DMS79 (cell line): ENCODE measurements around the gene PGA3.
A peak's percentile ranks its signal among the peaks of the same experiment; 100 is the strongest.
"Not testable (repeated sequence)": the region's sequence is repeated elsewhere in the genome, so short reads cannot be mapped to it uniquely, and the experiment has no call there.

ENCODE experiments used
- DNase-seq: peaks from one replicate; lab custom pipeline; 2025; lab: John Stamatoyannopoulos, UW

Gene PGA3

DNA sequence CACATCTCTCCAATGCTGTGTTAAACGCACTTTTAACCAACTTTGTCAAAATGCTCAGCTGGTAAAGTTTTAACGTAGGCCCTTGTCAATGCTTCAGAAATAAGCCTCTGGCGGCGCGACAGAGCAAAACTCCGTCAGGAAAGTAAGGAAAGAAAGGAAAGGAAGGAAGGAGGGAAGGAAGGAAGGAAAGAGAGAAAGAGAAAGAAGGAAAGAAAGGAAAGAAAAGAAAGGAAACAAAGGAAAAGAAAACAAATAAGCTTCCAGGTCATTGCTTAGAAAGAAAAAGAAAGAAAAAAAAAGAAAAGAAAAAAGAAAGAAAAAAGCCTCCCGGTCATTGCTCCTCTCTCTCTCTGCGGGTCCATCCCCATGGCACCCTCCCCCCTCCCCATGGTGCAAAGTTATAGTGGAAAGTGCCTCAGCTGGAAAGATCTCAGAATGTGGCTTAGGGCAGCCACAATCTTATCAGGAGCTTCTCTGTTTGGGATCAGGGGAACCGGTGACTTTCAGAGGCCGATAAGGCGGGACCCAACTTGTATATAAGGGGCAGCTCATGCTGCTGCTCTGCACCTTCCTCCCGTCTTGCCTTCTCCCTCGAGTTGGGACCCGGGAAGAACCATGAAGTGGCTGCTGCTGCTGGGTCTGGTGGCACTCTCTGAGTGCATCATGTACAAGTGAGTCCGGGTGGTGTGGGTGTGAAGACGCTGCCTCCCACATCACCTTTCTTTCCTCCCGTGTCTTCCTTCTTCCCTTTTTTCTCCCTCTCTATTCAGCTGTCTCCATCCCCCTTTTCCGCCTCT is at the start of gene PGA3:
Gene PGA3 (plus strand): TSS at position 566 of the 797 bp plus-strand sequence. CDS start 50 bp downstream, at position 616.
- not testable (repeated sequence) for DNase-seq

DNA sequence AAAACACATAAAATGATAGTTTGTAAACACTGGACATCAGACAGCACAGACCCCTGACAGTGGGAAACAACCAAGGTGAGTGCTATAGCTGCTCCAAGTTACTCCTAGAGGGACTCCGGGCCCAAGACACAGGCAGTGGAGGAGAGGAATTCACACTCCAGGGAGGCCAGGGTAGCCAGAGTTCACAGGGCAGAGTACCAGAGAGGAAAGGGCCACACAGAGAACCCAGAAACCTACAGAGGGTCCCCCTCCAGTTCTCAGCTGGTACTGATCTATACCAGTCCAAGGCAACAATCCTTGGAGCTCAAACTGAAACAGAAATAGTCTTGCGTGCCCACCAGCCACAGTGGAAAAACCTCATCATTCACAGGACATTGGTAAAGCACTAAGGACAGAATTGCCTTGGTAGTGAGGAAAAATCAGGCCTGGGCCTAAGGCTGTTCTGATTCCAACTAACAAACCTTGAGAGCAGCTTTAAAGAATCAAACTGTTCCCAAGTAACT is 49.7 kb upstream of the PGA3 start:
- no peak for DNase-seq

DNA sequence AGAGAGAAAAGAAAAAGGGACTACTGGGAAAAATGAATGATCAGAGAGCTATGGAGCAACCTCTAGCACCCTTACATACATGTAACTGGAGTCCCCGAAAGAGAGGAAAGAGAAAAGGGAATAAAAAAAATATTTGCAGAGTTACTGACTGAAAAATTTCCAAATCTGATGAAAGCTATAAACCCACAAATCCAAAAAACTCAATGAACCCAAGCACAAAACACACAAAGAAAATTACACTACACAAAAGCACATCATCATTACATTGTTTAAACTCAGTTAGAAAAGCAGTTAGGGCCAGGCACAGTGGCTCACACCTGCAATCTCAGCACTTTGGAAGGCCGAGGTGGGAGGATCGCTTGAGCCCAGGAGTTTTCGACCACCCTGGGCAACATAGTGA is 48.8 kb upstream of the PGA3 start:
- DNase-seq: no peak

DNA sequence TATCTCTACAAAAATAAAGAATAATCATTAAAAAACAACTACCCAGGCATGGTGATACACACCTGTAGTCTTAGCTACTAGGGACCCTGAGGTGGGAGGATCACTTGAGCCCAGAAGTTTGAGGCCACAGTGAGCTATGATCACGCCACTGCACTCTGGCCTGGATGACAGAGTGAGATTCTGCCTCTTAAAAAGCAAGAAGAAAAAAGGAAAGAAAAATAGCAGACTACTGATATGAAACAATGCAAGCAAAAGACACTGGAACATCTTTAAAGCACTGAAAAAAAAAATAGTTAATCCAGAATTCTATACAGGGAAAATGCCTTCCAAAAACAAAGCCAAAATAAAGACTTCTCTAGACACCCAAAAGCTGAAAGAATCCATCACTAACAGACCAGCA is 48.0 kb upstream of the PGA3 start:
- DNase-seq: no peak

DNA sequence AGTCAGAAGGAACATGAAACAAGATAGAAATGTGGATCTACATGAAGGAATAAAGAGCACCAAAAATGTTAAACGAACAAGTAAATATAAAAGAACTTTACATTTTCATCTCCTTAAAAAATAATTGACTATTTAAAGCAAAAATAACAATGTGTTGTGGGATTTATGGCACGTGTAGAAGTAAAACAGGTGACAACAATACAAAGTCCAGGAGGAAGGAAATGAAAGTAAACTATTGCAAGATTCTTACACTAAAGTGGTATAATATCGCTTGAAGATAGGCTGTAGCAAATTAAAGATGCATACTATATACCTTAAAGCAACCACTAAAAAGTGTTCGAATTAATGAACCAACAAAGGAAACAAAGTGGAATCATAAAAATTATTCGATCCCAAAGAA is 47.6 kb upstream of the PGA3 start:
- no peak for DNase-seq

DNA sequence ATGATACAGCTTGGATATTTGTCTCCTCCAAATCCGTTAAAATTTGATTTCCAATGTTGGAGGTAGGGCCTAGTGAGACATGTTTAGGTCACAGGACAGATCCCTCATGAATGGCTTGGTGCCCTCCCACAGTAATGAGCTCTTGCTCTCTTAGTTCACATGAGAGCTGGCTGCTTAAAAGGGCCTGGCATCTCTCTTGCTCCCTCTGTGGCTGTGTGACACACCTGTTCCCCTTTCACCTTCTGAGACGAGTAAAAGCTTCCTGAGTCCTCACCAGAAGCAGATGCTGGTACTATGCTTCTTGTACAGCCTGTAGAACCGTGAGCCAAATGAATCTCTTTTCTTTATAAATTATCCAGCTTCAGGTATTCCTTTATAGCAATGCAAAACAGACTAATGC is 45.6 kb upstream of the PGA3 start:
- DNase-seq: no peak

DNA sequence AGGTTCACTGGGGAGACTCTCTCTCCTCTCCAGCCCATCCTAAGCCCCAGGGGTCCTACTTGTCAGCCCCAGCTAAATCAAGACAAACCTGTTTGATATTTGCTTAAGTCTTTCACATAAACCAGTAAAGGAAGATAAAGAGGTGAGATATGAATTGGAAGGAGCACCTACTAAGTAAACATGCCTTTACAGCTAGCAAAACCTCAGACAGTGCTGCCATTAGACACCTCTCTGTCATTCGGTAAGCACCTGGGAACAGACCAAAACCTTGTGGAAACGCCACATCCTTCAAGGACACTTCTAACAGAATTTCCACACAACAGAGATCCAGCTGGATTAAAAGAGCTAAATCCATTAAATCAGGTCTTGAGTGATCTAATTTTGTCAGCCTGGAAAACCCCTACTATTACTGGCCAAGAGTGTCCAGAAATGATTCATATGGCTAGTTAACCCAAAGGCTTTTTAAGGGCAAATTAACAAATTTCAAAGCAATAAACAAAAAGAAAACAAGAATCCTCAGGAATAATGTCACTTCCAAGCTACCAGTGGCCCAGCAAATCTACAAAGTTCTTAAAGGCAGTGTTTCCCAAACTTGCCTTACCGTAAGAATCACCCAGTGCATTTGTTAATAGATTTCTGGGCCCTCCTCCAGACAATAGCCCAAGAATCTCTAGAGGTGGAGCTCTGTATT is 44.5 kb upstream of the PGA3 start:
- DNase-seq: peak; percentile 48

DNA sequence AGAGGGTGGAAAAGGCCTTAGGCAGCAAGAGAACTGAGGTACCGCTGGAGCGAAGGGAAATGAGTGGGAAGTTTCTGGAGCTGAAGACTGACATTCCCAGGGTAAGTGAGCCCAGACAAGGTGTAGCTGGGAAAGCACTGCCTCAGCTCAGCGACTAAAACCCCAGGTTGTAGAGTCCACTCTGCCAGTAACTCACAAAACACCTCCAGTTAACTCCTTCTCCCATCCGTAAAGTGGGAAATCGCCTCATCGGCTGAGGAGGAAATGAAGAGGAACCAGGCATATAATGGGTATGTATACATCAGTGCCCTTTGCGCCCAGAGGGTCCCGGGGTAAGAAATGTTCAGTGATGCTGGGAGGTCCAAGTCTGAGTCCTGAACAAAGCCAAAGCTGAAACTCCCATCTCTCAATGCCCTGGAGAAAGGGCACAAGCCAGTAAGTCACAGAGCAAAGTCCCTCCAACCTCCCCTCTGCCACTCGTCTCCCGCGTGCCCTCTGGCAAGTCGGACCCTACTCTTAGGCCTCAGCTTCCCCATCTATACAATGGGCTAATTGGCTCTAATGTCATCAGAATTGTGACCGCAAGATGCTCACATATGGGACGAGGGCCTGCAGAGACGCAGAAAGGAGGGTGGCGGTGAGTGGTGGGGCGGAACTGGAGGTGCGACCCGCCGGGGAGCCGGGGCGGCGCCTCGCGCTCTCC is 42.7 kb upstream of the PGA3 start:
- peak; percentile 49 for DNase-seq

DNA sequence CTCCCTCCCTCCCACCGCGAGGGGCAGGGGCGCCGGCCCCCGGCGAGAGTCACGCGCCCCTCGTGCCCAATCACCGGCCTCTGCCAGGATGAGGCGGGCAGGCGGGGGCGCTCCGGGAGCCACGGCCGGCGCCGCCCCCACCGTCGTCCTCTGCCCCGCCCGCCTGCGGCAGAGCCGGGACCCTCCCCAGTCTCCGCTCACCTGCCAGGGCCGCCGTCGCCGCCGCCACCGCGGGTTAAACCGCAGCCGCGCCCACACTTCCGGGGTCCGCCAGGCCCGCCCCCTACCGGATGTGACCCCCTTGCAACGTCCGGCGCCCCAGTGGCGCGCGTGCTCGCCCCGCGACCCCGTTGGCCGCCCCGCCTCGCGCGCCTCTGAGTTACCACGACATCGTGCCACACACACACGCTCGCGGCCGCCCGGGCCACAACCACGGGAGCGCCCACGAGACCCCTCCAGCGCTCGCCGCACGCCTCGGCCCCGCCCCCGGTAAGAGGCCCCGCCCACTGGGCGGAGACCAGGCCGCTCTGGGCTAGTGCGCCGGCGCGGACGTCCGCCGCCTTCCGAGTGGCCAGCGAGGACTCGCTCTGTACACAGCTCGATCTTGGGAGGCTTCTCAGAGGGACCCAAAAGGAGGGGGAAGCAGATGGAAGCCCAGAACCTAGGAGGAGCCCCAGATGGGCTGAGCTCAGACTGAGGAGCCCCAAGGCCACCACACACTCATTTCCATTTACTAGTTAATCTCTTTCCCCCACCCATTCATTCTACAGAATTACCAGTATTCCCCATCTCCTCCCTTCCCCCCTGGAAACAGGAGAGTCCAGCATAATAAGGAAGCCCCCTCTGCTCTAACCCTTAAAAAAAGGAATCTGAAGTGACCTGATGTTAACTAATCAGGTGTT is 41.9 kb upstream of the PGA3 start, which contains the start of gene VPS37C:
Gene VPS37C (minus strand): TSS at position 237 of the 902 bp plus-strand sequence. CDS start 22,597 bp downstream, outside the sequence.
- peak; percentile 79 for DNase-seq

DNA sequence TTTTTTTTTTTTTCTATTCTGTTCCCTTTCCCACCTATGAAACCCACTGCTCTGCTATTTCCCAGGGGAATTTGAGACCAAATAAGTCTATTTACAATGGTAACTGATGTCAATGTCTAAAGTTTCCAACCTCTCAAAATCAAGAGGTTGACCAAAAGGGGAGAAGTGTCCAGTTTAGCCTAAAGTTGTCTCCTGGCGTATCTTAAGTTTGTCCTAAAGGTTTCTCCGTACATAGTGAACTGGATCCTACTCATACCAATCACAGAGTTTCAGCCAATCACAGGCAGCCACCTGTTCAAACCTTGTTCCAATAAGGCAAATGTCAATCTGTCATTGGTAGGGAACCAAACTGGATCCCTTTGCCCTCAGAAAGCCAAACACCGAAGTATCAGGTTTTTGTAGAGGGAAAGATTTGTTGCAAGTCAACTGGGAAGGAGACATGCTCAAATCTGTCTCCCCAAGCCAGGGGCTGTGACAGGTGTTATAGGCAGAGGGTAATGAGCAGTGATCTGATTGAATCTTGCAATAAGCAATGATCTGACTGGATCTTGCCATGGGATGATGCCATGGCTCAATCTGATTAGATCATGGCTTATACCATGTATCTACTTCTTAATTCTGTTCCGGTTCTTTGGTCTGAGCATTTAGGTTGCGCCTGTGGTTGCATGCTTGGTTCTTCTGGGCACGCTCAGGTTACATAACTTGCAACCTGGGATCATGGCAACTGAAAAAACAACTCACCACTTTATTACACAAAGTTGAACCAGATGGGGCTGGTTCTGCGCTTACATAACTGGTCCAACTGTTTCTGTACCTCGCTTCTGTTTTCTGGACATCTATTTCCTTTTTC is 41.0 kb upstream of the PGA3 start:
- peak; percentile 70 for DNase-seq

DNA sequence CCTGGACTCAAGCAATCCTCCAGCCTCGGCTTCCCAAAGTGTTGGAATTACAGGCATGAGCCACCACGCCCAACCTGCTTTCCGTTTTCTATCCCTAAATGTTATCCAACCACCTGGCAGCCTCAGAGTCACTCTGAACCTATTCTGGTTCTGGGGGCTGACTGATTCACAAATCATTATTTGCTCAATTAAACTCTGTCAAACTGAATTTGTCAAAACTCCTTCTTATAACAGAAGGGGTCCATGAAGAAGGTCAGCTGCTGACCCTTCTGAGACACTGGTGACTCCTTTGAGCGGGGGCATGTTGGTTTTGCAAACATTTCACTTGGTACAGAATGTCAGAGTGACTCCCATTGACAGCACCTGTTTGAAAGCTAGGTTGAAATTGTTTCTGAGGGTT is 40.3 kb upstream of the PGA3 start:
- no peak for DNase-seq

DNA sequence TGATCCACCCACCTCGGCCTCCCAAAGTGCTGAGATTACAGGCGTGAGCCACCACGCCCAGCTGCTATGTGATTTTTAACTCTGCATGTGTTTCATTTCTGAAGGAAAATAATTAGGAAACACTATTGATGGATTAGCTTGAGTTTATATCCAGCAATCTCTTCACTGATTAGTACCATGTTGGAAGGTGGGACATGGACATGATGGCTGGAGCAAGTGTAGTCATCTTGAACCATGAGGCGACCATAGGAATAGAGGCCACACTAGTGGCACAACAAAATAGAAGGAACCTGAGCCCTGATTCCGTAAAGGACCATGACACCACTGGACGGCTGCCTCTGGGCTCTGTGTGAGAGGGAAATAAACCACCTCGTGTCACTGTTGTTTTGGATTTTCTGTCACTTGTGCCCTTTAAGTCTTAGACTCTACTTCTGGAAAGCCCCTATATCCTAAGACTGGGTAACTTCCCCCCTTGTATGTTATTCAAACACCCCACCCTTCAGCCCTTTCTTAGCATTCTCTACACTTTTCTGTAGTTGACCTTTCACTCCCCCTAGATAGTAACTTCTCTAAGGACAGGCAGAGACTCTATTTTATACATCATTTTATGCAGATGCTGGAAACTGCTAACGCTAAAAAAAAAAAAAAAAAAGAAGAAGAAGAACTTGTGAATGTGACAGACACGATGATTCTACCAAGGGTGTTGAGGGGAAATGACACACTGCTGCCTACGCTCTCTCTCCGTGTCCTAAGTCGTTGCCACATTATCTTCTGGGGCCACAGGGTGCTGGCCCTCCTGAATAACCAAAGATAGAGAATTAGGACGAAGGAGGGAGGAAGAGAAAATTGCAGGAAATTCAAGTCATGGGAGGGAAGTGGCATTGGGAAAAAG is 39.4 kb upstream of the PGA3 start:
- no peak for DNase-seq

DNA sequence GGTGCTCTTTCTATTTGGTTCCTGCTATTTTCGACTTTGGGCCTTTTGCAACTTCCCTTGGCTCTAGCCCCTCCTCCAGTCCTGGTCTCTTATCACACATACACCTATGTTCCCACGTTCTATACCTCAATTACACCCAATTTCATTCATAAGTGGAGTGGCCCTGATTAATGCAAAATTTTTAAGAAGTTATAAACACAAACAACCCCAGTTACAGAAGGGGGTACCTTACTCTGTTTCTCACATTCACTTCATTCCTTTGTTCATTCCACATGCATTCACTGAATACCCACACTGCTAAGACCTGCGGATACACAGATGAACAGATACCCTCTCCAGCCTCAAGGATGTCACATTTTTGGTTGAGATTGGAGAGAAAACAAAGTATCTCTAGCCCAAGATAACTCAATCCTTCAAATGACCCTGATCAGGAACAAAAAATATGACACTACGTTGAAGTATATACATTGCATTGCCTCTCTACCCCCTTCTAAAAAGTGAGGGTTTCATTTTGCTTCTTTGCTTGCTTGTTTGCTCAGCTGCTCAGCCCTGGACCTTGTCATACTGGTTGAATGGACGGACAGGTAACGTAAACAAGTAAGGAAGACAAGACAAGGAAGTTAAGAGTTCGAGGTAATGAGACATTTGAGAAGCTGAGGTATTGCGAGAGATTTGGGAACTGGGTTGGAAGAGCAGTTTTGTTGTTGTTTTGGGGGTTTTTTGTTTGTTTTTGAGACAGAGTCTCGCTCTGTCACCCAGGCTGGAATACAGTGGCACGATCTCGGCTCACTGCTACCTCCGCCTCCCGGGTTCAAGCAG is 38.5 kb upstream of the PGA3 start:
- no peak for DNase-seq

DNA sequence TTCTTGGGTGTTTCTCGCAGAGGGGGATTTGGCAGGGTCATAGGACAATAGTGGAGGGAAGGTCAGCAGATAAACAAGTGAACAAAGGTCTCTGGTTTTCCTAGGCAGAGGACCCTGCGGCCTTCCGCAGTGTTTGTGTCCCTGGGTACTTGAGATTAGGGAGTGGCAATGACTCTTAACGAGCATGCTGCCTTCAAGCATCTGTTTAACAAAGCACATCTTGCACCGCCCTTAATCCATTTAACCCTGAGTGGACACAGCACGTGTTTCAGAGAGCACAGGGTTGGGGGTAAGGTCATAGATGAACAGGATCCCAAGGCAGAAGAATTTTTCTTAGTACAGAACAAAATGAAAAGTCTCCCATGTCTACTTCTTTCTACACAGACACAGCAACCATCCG is 37.5 kb upstream of the PGA3 start:
- DNase-seq: not testable (repeated sequence)

DNA sequence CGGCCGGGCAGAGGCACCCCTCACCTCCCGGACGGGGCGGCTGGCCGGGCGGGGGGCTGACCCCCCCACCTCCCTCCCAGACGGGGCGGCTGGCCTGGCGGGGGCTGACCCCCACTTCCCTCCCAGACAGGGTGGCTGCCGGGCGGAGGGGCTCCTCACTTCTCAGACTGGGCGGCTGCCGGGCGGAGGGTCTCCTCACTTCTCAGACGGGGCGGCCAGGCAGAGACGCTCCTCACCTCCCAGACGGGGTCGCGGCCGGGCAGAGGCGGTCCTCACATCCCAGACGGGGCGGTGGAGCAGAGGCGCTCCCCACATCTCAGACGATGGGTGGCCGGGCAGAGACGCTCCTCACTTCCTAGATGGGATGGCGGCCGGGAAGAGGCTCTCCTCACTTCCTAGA is 37.0 kb upstream of the PGA3 start:
- DNase-seq: not testable (repeated sequence)

DNA sequence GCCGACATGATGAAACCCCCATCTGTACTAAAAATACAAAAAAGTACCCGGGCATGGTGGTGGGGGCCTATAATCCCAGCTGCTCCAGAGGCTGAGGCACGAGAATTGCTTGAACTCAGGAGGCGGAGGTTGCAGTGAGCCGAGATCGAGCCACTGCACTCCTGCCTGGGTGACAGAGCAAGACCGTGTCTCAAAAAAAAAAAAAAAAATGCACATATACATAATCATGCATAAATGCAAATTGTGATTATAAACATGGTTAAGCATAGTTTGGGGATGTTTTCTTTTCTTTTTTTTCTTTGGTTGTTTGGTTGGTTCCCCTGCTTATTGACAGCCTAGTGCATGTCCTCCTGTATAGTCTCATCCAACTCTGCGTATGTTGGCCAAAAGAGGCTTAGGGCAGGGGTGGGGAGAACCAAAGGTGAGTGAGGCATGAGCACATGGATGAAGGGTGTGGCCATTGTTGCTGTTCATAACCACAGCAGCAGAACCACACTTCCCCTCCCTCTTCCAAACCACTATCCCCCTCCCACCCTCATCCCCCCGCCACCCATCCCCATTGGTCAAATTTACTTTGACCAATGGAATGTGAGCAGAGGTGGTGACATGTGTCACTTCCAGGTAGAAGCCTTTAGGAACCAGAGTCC is 35.1 kb upstream of the PGA3 start:
- no peak for DNase-seq

DNA sequence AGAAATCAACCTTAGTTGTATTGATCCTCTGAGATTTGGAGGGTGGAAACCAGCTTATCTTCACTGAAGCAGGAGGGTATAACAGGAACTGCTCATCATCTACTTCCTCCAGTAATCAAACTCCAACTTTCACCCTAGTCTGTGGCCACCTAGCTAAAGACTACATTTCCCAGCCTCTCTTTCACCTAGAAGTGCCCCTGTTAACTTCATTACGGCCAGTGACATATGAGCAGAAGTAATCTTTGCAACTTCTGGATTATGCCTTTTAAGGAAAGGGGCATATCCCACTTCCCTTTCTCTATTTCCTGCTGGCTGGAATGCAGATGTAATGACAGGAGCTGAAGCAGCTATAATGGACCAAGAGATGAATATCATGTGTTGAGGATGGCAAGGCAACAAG is 34.5 kb upstream of the PGA3 start:
- no peak for DNase-seq

DNA sequence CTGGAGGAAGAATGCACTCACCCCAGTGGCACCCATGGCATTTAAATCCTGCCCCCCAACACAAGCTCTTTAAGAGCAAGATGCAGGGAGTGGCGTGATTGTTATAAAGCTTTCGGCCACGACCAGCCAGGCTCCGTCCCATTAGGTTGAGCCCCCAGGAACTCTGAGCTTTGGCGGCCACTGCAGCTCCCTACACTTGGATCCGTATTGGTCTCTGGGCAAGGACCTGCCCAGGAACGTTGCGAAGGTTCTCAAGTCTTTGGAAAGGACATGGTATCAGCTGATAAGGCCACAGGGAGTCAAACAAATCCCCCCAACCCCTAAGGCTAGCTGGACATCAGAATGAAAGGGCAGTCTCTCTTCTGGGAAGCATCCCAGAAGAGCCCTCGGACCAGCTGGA is 32.7 kb upstream of the PGA3 start:
- no peak for DNase-seq
